Suppressor macrophage (primary cell): ENCODE measurements around the gene KCNIP1.

Experiments
- DNase-seq, 4 experiments: peaks; one replicate each; pipeline ENCODE4 v3.0.0-alpha.2; 2020 to 2022

KCNIP1 gene

DNA sequence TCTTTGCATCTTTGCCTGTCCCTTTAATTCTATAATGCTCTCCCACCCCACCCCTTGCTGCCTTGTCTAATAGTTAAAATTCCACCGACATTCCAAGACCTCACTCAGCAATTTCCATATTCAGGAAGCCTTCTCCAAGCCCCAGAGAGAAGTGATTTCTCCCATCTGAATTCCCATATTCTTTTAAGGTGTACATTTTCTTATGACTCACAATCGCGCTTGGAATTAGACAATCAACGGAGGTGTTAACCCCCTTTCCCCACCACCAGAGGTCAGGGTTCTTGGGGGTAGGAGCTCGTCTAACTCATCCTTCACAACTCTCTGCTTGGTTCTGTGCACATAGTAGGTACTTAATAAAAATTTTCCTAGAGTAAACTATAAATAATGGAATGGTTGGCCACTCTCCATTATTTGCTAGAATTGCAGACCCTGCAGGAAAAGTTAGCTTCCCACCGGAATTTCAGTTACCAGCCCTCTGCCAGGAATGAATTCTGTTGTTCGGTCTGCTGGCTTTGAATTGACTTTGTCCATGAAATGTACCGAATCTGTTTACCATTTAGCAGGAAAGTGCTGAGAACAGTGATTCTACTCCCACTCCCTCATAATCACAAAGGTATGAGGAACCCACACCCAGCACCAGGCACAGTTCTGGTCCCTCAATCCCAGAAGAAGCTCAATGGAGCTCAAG, 5.0 kb downstream of the KCNIP1 start:
- no peak for DNase-seq

DNA sequence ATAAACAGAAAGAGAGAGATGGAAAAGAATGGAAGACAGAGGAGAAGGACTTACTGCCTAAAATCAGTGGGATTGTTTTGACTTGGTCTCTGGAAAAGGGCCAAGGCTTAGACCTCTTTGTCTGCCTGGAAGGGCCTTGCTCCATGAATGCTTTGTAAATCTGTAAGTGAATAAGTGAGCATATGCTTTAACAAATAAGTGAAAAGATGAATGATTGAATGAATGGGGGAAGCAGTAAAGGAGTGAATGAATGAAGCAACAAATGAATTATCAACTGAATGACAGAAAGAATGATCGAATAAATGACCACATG, 5.5 kb downstream of the KCNIP1 start:
- DNase-seq: no peak

DNA sequence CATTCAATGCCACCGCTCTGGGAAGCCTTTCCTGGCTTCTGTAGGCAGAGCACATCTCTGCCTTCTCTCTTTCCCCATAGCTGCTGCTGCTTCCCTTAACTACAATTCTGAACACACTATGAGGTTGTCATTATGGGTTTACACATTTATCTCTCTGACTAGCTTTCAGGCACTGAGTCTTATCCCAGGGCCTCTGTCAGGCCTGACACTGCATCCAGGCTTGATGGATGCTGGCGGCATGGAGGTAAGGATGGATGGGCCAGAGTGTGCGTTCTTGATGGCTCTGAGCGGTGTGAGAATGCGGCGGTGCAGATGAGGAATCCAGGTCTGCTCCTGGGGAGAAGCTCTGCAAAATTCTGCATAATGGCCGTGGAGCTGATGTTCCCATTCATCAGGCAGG, 6.3 kb downstream of the KCNIP1 start:
- no peak for DNase-seq

DNA sequence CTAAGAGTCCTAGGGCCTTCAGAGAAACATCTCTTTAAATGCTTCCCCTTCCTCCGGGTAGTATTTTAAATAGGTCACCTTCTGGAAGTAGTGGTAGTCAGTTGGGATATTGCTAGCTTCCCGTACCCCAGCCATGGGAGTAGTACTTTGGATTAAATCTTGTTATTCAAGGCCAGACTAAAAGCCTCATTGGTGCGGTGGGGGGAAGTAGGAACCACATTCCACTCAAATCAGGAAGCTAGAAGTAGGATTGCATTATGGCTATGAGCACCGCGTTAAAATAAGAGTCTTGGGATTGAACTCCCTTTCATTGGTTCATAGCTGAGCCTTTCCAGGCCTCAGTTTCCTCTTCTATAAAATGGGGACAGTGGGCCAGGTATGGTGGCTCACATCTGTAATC, 6.7 kb downstream of the KCNIP1 start:
- DNase-seq: peak; percentile 47 to 68 (median 53)

DNA sequence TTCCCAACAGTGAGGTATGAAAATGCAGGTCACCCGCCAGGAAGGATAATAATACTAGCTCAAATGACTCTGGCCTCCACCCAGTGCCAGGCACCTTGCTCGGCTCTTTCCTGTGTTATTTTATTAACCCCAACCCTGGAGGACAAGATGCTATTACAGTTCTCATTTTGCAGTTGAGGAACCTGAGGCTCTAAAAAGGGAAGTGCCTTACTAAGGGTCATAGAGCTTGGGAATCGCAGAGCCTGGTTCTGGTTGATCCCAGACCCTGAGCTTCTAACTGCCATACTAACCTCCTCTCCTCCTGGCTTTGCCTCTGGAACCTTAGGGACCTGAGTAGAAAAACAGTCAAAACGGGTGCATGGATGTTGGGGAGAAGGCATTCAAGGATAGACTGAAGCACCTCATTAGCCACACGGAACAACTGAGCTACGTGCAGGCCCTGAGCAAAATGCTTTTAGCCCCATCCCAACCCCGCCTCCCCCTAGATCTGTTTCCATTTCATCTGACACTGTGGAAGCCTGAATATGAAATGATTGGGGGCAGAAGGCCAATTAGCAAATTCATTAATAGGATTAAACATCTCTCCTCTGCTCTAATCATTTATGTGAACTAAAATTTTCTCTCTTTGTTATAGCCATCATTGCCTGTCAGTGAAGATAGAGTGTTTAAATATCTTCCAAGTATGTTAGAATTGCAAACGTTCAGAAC, 7.9 kb downstream of the KCNIP1 start:
- peak; percentile 34 to 65 (median 55) for DNase-seq

DNA sequence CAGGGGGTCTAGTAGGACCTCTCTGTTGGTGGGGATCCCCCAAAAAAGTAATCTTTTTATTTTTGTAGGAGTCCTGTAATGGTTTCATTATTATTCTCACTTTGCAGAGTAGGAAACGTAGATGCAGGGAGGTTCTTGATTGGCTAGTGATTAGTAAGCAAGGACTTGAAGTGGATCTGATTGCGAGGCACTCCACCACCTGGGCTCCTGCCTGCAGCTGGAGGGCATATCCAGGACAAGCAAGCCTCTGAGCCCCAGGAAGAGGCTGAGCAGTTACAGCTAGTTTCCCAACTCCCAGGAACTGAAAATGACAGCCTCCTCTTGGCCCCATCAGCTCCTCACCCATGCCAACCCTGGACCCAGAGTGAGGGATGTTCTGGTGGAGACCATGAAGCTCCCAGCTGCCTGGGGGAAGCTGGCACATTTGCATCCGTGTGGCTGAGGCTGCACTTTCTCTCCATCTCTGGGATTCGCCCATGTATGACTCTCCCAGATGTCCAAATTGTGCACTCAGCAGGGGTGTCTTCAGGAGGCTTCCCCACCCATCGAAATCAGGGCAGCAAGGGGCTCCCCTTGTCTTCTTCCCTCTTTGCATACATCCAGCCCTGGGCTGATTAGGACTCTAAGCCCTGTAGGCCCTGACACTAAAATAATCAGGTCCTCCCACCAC, 10.2 kb downstream of the KCNIP1 start:
- DNase-seq: no peak

DNA sequence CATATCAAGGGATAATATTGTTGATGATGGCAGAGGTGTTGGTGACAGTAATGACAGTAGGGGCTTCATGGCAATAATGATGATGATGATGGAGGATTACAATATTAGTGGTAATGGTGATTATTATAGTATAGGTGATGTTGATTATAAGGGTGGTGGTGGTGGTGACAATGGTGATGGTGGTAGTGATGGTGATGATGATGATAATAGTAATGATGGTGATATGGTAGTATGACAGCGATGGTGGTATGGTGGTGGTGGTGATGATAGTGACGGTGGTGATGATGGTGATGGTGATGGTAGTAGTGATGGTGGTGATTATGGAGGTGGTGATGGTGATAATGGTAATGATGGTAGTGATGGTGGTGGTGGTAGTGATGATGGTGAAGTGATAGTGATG, 13.6 kb downstream of the KCNIP1 start:
- no peak for DNase-seq

DNA sequence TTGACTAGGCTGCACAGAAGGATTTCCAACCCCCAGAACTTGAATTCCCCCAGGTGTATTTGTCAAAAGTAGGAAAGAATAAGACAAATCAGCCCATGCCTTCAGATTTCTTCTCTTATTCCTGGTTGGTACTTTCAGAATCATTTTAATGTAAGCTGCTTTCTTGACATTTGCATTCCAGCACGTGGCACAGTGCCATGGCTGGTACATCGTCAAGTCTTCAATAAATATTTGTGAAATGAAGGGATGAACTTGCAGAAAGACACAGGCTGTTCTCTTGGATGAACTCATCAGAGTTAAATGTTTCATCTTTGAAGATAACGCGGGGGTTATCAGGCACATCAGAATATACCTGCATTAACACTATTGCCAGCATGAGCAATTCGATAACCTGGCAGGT, 14.5 kb downstream of the KCNIP1 start:
- no peak for DNase-seq

DNA sequence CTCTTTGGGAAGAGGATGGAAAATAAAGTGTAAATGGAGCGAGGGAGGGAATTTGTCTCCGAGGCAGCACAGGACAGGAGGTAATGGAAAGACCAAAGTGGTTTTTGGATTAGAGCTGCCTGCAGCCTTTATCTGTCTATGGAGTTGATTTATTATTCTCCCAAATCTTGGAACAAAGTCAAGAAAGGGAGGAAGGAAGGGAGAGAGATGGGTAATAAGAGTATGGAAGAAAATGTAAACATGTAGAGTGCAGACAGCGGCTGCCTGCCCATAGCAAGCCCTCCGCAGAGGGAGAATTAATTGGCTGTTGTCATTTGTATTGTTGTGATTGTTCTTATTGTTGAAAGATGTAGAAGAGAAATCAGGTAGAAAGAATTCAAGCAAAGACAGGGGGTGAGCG, 15.7 kb downstream of the KCNIP1 start:
- no peak for DNase-seq

DNA sequence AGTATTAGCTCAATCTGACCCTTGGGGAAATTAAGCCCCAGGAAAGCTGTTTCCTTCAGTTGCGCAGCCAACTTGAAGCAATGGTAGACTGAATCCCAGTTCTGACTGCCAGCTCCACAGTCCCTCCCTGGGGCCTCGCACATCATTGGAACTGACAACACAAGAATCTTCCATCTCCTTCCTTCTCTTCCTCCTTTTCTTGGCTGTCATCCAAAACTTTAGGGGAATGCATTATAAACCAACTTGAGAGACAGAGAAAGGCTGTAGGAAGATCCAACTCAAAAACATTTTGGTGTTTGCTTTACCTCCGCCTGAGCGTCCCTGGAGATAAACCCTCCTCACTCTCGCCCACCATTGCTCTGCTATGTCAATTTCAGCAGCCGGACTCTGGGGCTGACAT, 16.6 kb downstream of the KCNIP1 start:
- DNase-seq: peak in 2 of 4 experiments; percentile 35 to 62

DNA sequence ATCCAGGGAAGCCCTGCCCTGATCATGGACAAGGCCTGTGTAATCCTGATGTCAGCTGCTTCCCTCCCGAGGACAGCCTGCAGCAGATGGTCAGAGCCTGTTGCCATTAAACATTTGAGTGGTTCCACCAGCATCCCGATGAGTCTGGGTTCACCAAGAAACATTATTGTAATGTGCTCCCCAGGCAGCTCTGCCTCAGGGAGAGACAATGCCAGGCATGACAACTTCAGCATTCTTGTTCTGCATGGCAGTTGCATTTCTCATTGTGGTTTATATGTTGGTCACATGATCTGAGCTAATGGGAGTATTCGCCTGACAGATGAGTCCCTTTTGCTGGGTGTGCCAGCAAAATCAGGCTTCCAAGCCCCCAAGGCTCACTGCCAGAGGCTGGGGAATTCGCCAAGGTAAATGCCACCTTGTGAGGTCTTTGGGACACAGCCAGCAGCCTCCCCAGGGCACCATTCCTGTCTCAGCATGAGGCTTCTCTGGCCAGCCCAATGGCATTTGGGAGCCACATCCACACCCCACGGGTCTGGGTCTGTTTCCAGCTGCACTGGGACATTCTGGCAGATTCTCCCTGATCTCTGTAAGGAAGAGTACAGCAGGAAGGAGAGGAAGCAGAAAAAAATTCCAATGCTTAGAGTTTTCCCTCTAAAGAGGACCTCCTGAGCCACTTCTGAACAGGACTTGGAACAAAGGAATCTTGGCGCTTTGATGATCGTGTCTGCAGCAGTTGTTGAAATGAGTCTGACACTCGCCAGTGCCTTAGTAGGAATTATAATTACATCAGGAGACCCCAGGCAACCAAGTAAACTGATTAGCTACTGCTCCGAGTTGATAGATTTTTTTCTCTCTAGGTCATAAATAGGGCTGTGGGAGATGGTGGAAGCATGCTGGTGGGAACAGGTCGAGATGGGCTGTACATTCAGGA, 18.7 kb downstream of the KCNIP1 start:
- DNase-seq: peak; percentile 44 to 74 (median 62)

DNA sequence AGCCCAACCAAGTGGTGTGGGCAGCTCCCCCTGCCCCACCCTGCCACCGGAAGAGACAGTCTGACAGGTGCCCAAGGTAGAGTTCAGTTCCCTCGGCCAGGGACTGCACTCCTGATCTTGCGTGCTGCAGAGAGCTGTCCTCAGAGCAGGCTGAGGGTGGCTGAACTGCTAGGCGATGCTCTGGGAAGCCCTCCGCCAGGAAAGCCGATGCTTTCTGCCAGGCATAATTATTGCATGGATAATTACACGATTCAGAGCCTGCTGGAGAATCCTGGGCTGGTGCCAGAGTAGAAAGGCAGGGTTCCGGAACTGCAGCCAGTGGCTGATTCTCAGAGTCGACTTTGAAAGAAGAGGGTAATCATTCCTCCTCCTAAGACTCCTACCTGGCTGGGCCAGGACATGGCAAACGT, 19.3 kb downstream of the KCNIP1 start:
- no peak for DNase-seq

DNA sequence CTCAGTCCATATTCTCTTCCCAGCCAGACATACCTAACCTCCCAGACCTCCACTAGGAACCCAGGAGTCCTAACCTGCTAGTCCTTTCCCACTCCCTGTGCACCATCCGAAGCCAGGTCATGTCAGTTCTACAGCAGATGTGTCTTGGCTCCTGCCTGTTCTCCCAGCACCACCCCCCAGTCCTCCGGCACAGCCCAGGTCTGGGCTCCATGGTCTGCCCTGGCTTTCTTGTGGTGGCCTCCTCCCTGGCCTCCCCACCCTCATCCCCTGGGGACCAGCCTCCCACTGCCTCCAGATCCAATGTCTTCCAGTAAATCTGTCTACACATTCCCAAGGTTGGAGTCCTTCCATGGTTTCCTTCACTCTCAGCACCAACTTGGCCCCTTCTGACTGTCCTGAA, 20.0 kb downstream of the KCNIP1 start:
- no peak for DNase-seq

DNA sequence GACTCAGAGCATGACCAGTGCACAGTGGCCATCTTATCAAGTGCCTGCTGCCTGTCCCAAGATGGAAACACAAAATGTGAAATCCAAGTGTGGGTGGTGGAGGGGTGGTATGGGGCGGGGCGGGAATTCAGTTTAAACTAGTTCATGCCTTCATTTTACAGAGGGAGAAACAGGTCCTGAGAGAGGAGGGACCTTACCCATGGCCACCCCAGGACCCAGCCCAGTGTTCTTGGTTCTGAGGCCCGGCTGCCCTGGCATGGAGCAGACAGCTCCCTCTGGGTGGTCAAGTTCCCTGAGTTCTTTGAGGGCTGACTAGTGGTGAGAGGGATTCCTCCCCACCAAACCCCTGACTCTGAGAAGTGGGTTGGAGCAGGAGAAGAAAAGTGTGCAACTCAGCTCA, 20.8 kb downstream of the KCNIP1 start:
- DNase-seq: no peak

DNA sequence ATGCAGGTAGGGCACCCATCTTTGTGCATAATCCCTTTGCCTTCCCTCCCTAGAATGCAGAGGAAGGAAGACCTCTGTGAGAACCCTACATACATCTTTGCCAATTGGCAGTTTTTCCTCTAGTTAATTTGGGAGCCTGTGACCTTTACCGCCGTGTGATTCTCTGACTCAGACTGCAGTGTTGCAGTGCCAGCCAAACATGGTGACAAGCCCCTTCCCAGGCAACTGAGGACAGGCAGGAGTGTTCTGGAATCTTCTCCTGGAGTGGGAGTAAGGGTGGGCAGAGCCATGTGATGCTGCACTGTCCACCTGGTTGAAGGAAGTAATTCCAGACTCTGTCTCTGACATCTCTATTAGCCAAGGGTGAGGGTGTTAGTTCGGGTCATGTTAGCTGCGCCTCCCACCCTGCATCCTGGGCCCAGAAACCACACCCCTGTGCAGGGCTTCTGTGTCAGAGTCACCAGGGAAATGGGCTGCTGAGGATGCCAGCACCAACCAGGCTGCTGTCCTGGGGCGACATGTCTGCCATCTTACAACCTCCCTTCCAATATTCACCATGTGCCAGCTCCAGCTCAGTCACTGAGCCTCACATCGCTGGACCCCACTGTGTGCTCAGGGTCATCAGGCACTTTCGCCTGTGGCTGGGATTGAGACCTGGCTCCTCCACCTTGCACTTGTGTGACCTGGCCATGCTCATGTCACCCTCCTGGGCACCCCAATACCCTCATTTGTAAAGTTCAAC, 21.8 kb downstream of the KCNIP1 start:
- DNase-seq: peak; percentile 40 to 61 (median 50)

DNA sequence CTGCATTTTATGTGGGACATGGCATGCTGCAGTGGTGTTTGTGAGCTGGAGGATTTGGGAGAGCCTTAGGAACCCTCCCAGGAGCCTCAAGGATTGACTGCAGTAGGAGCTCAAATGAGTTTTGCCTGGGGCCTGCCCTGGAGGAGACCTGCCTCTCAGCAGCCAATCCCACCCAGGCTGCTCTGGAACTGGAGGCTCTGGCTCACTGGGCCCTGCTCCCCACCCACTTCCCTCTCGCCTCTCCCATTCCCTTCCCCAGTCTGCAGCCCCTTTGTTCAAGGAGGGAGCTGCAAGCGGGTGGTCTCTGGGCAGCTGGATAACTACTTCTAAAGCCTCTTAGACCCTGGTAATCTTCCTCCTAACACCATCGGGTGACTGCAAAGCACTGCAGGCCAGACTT, 24.2 kb downstream of the KCNIP1 start:
- DNase-seq: no peak

DNA sequence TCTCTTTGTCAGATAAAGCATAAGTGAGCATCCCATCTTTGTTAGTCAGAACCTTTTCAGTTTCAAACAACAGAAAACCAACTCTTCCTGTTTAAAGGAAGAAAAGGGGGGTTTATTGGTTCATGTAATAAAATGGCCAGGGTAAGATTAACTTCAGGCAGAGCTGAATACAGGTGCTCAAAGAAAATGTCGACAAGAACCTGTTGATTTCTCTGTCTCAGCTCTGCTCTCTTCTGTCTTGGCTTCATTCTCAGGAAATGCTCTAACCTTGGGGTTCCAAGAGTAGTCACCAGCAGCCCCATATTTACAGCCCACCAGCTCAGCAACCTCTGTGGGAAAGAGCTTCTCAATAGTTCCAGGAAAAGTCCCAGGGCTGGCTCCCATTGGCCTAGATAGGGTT, 25.2 kb downstream of the KCNIP1 start:
- DNase-seq: no peak

DNA sequence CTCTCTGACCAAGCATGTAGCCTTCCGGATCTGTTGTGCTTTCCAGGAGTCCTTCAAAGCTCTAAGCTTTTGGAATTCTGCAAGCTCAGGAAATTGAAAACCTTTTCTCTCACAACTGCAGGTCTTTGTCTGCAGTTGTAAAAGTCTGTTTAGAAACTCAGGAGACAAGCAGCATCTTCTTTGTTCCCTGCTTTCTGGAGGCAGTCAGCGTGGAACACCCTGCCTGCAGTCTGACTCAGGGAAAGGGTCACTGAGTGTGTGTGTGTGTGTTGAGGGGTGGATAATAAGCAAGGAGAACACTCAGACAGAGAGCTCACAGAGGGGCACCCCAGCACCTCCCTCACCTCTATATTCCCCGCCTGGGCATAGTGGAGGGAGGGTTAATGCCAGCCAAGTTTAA, 29.1 kb downstream of the KCNIP1 start:
- no peak for DNase-seq

DNA sequence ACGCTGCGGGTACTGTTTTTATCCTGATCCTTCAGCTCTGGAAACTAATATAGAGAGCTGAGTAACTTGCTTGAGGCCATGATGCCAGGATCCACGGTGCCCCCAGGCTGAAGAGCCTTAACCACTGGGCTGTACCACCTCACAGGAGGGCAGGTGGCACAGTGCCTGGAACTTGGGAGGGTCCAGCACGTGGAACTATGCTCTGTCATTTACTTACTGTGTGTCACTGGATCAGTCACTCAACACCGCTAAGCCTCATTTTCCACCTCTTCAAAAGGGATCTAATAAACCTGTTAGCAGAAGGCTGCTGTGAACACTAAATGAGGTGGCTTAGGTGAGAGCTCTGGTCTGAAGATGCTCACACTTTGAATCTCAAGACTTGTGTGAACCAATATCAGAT, 29.6 kb downstream of the KCNIP1 start:
- DNase-seq: no peak

DNA sequence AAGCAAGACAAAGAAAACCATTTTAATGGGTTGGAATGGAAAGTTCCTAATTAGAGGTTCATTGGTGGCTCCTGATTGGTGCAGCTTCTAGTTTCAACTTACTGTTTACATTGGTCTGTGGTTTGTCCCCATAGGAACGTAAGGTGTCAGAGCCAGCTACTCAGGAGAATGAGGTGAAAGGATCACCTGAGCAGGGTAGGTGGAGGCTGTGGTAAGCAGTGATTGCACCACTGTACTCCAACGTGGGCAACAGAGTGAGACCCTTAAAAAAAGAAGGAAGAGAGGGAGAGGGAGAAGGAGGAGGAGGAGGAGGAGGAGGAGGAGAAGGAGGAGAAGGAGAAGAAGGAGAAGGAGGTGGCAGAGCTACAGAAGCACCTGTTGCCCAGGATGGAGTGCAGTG, 30.4 kb downstream of the KCNIP1 start:
- no peak for DNase-seq

DNA sequence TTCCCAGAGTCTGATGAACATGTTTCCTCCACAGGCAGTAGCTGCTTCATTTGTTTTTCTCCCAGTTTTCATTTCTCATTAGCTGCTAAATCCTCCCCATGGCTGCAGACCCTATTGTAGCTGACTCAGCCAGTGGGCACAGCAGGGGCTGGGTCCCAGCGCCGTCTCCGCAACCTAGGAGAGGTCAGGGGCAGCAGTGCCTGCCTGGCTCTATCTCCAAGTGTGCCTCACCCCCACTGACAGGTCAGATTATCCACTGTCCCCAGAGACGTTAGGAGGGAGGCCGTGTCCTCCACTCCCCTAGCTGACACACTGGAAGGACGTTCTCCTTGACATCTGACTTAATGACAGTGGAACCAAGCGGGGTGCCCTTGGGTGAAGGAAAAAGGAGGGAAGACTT, 31.1 kb downstream of the KCNIP1 start:
- no peak for DNase-seq

DNA sequence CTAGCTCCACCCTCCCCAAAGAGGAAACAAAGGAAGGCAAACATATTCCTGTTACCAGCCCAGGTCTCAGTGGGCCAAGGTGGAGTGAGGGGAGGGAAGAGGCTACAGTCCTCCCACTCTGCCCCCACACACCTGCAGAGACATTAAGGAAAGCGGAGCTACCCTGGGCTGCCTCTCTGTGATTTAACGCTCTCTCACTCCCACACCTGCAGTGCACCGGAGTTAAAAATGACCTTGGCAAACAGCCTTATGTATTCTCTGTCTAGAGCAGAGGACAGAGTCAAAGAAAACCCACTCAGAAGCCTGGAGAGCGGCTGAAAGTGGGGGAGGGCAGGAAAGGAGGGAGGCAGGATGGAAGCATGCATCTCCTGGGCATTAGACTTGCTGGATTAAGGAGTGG, 32.7 kb downstream of the KCNIP1 start:
- DNase-seq: no peak
